HK-2 (cell line): ENCODE results near the gene TAF3.

Experiments
- DNase-seq: peaks from one replicate; pipeline ENCODE4 v3.0.0-alpha.2; 2018; ENCODE audit not compliant: unreplicated experiment

TAF3 gene

GRCh38 chr10:8032558-8032957, 214.3 kb downstream of the TAF3 start:
- no peak for DNase-seq

- no peak for DNase-seq
Observed at GRCh38 chr10:8033812-8034465, 215.6 kb downstream of the TAF3 start.

GRCh38 chr10:8034466-8035005, 216.2 kb downstream of the TAF3 start:
- no peak for DNase-seq

GRCh38 chr10:8035006-8035640, 216.8 kb downstream of the TAF3 start:
- DNase-seq = no peak

- no peak for DNase-seq
Observed at GRCh38 chr10:8035641-8036470, 217.6 kb downstream of the TAF3 start.

GRCh38 chr10:8036506-8037198, 218.3 kb downstream of the TAF3 start:
- no peak for DNase-seq

GRCh38 chr10:8037199-8037801, 219.0 kb downstream of the TAF3 start:
- DNase-seq = no peak

GRCh38 chr10:8037941-8038894, 219.9 kb downstream of the TAF3 start:
- DNase-seq = no peak

GRCh38 chr10:8039321-8039881, 221.1 kb downstream of the TAF3 start:
- no peak for DNase-seq

GRCh38 chr10:8040651-8041050, 222.3 kb downstream of the TAF3 start:
- no peak for DNase-seq

- no peak for DNase-seq
Observed at GRCh38 chr10:8041284-8041991, 223.1 kb downstream of the TAF3 start.

- DNase-seq = no peak
Observed at GRCh38 chr10:8041992-8042720, 223.9 kb downstream of the TAF3 start.

- DNase-seq = no peak
Observed at GRCh38 chr10:8042721-8043568, 224.6 kb downstream of the TAF3 start.

- DNase-seq = no peak
Observed at GRCh38 chr10:8043569-8044306, 225.4 kb downstream of the TAF3 start.

GRCh38 chr10:8044331-8044907, 226.1 kb downstream of the TAF3 start:
- no peak for DNase-seq

GRCh38 chr10:8044908-8045725, 226.8 kb downstream of the TAF3 start:
- DNase-seq = no peak
